Neural crest cell (in vitro differentiated cells): ENCODE results near the gene MRPL17. TPM values are rescaled to one million over a fixed set of nuclear protein-coding genes. Genes with fewer than 3 reads are reported as not detected.

Experiments
- DNase-seq: peaks from one replicate; pipeline ENCODE4 v3.0.0; 2021; ENCODE audit warnings: low read depth, mixed read lengths, low spot score
- H3K27ac Mint-ChIP-seq: one replicate; pipeline ENCODE4 v1.8.0; 2021; ENCODE audit warnings: mild to moderate bottlenecking, mixed read lengths; ENCODE audit not compliant: unreplicated experiment
- H3K27me3 Mint-ChIP-seq: 2 replicates; pipeline ENCODE4 v1.8.0; 2021; ENCODE audit warnings: low read depth, mild to moderate bottlenecking, mixed read lengths
- H3K36me3 Mint-ChIP-seq: 2 replicates; pipeline ENCODE4 v1.8.0; 2021; ENCODE audit warnings: low read depth, mild to moderate bottlenecking, mixed read lengths
- H3K4me1 Mint-ChIP-seq: 2 replicates; pipeline ENCODE4 v1.8.0; 2021; ENCODE audit warnings: mixed read lengths
- H3K4me3 Mint-ChIP-seq: one replicate; pipeline ENCODE4 v1.8.0; 2021; ENCODE audit warnings: mild to moderate bottlenecking, mixed read lengths
- H3K9me3 Mint-ChIP-seq: 2 replicates; pipeline ENCODE4 v1.8.0; 2021; ENCODE audit warnings: mixed read lengths
- long read RNA-seq: library from polyadenylated mRNA; unstranded; transcript quantifications from one replicate; pipeline ENCODE4 v2.0.0, GENCODE V29; 2020
- total RNA-seq: library from RNA; stranded (reverse); gene quantifications from 2 replicates; pipeline ENCODE4 v1.2.1, GENCODE V29; 2021
- TF ChIP-seq, protein P1 (sequence below): fragments of 200-600 bp; sonication (generic); conservative IDR thresholded peaks from 2 replicates; pipeline ENCODE4 v1.5.0; 2021; ENCODE audit warnings: antibody characterized with exemption, mild to moderate bottlenecking

Gene MRPL17
- 47.2 and 58.9 TPM in 2 replicates for total RNA-seq
- long read RNA-seq, transcript MRPL17-201 (3 exons, 1,969 nt) = major isoform, 9 of 14 reads
- long read RNA-seq, partial matches to known transcripts = 0 of 14 reads
- long read RNA-seq, other reads (novel, unspliced or antisense) = 3 of 14 reads

DNA sequence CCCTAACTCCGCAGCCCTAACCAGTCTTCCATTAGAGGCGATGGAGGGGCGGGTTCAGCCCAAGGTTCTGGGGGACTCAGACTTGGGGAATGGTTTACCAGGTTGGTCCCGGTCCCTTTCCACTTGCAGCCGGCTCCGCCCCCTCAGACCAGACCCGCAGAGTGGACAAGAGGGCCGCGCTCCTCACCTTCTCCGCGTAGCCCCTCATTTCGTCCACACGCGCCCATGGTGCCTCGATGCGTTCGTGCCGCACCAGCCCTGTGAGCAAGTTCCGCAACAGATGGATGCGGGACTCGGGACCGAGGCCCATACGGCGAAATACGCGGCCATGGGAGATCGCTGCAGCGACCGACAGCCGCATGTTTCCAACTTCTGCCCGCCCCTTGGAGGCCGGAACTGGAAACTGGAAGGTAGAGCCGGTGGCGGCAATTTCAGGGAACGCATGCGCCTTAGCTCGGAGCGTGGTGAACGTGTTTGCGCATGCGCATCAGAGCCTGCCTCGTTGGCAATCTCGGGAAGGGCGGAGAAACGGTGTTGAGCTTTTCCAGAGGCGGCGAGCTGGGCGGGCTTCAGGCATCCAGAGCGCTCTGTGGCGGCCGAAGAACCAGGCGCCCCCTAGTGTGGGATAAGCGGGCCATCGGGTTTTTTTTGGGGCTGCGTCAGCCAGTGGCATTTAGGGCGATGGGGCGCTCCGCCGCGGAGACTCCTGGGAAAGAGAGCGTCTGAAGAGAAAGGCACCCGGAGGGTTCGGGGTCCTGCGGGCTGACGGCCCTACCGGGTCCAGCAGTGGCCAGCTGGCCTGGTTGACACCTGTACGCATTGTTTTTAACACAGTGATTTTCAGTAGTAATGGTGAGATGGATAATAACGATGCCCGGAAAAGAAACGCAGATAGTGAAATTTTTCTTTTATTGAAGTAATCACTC lies at the start of gene MRPL17:
Gene MRPL17 (minus strand): TSS at position 405 of the 926 bp plus-strand sequence. CDS start 44 bp downstream, at position 361.
- H3K27ac Mint-ChIP-seq = peak within 1 kb of the TSS; percentile 99
- H3K27me3 Mint-ChIP-seq = no peaks in the 10 kb centered on the region
- H3K36me3 Mint-ChIP-seq = peaks cover 18% of the 10 kb centered on the region
- DNase-seq = peak; percentile 99
- H3K4me3 Mint-ChIP-seq = peak within 1 kb of the TSS; percentile 99
- TF ChIP-seq, protein P1, sequence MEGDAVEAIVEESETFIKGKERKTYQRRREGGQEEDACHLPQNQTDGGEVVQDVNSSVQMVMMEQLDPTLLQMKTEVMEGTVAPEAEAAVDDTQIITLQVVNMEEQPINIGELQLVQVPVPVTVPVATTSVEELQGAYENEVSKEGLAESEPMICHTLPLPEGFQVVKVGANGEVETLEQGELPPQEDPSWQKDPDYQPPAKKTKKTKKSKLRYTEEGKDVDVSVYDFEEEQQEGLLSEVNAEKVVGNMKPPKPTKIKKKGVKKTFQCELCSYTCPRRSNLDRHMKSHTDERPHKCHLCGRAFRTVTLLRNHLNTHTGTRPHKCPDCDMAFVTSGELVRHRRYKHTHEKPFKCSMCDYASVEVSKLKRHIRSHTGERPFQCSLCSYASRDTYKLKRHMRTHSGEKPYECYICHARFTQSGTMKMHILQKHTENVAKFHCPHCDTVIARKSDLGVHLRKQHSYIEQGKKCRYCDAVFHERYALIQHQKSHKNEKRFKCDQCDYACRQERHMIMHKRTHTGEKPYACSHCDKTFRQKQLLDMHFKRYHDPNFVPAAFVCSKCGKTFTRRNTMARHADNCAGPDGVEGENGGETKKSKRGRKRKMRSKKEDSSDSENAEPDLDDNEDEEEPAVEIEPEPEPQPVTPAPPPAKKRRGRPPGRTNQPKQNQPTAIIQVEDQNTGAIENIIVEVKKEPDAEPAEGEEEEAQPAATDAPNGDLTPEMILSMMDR = peak; percentile 94
- H3K4me1 Mint-ChIP-seq = peaks cover 25% of the 10 kb centered on the region
- no peaks in the 10 kb centered on the region for H3K9me3 Mint-ChIP-seq

DNA sequence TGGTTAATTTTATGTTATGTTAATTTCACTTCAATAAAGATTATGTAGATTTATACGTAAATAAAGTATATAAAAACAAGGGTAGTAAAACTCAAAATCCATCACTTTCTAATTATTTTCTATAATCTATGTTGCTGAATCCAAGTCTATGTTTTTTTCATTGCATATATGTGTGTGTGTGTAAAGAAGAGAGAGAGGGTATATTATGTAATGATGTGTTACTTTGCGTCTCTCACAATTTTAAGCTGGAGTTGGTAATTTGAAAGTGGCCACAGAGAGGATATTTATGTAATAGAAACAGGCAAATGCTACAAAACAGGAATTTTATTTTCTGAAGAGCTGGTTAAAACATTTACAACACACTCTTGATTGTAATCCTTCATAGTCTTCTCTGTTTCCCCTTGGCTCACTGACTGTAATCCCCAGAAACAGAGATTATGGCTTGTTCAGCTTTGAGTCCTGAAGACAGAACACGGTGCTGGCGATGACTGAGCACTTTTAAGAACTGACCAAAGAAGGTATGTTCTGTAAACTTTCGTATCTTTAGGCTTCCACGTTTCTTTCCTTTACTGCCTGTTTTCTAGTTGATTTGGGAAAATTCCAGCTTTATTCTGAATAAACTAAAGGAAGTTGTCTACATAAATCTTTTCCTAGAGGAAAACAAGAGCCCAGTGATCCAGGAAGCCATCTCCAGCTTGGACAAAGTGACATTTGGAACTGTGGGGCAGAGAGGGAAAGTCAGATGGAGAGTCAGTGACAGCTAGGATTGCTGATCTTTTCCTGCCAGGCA lies 45.0 kb upstream of the MRPL17 start:
- Mint-ChIP-seq H3K36me3 (peaks cover 3% of the 10 kb centered on the region), H3K27ac (no peak overlapping the region), H3K4me3 (no peak overlapping the region), H3K4me1 (peaks cover 16% of the 10 kb centered on the region), H3K27me3 (no peaks in the 10 kb centered on the region), H3K9me3 (peaks cover 3% of the 10 kb centered on the region)
- DNase-seq = no peak
- TF ChIP-seq, protein P1 = no peak

DNA sequence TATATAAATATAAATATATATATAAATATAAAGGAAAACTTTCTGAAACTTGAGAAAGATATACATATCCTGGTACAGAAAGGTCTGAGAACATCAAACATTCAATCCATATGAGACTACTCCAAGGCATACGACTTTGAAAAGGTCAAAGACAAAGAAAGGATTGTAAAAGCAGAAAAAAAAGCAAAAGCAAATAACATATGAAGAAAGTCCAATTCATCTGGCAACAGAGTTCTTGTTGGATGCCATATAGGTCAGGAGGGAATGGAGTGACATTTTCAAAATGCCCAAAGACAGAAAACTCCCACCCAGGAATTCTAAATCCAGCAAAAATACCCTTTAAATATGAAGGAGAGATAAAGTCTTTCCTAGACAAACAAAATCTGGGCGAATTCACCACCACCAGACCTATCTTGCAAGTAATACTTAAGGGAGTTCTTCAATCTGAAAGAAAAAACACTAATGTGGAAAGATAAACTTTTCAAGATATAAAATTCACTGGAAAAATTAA lies 42.3 kb upstream of the MRPL17 start:
- no peaks in the 10 kb centered on the region for H3K27me3 Mint-ChIP-seq
- no peak for DNase-seq
- H3K9me3 Mint-ChIP-seq = peaks cover 9% of the 10 kb centered on the region
- H3K36me3 Mint-ChIP-seq = peaks cover 7% of the 10 kb centered on the region
- no peak overlapping the region for H3K4me3 Mint-ChIP-seq
- no peak overlapping the region for H3K27ac Mint-ChIP-seq
- H3K4me1 Mint-ChIP-seq = peaks cover 16% of the 10 kb centered on the region
- TF ChIP-seq, protein P1 = no peak

DNA sequence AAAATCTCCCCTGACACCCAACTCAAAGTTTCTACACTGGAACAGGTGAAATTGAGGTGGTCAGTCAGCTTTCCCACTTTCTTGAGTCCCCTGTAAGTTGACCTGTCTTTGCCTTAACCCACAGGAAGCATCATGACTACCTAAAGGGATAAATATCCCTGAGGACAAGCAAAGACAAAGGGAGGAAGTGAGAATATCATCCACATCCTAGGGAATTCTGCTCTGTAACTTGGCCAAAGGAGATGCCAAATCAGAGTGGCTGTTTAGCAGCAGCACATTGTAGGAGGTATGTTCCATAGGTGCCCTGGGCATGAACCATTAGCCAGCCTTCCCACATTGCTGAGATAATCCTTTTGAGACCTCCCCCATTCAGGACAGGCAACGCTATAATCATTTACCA lies 40.9 kb upstream of the MRPL17 start:
- DNase-seq = no peak
- Mint-ChIP-seq H3K27me3 (no peaks in the 10 kb centered on the region), H3K27ac (no peak overlapping the region), H3K9me3 (peaks cover 9% of the 10 kb centered on the region), H3K4me3 (no peak overlapping the region), H3K4me1 (peaks cover 16% of the 10 kb centered on the region), H3K36me3 (peaks cover 11% of the 10 kb centered on the region)
- TF ChIP-seq, protein P1 = no peak

DNA sequence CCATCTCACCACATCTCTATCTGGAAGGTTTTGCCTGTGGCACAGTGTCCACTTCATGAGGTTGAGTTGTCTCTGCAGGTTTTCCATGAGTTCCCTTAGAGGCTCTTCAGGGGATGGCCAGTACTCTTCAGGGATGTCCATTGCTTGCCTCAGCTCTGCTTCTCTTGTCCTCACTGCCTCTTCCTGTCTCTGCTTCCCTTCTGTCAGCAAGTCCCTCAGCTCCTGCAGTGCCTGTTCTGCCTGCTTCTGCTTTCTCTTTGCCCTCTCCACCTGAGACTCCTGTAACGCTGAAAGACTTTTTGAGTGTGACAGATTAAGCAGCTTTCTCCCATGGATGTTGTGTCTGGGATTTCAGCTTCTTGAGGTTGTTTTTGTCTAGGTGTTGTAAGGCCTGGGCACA lies 38.2 kb upstream of the MRPL17 start:
- Mint-ChIP-seq H3K4me1 (peaks cover 12% of the 10 kb centered on the region), H3K36me3 (peaks cover 12% of the 10 kb centered on the region), H3K9me3 (peaks cover 14% of the 10 kb centered on the region), H3K4me3 (no peak overlapping the region), H3K27me3 (no peaks in the 10 kb centered on the region), H3K27ac (peak overlapping the region; percentile 40)
- TF ChIP-seq, protein P1 = no peak
- DNase-seq = no peak
